K562 (cell line): Measurements from ENCODE around the gene CENPU. TPM values are rescaled to one million over a fixed set of nuclear protein-coding genes. Genes with fewer than 3 reads are reported as not detected.

ENCODE experiments used
- ATAC-seq: fragments of 200-7000 bp; cut with Tn5 transposase; 3 replicates; pipeline ENCODE4 v1.9.1; 2020; ENCODE audit warnings: moderate library complexity
- BruUV-seq: library from RNA; stranded (reverse); fragments of 400-500 nt; replicated peaks from 2 replicates; lab custom pipeline; 2021; lab: Mats Ljungman, UMichigan
- CTCF ChIA-PET: fragments of 300-600 bp; formaldehyde crosslinking; extraction: SDS; loops from one replicate; lab custom pipeline; 2021; ENCODE audit warnings: low intra/inter-chr PET ratio; lab: Yijun Ruan, JAX
- POLR2A ChIA-PET: fragments of 300-600, 350-650 bp; sonication (Branson Sonifier 250); formaldehyde crosslinking; extraction: SDS; loops from one replicate; lab custom pipeline; 2021; ENCODE audit warnings: antibody characterized with exemption, inconsistent platforms; lab: Yijun Ruan, JAX
- DNase-seq, 4 experiments: peaks; one replicate each; pipeline versions ENCODE4 v3.0.0 to v3.0.0-alpha.2; 2011 to 2018; ENCODE audit warnings: low spot score in 3 of 4, mixed read lengths in 3 of 4; ENCODE audit errors: extremely low read depth in 1 of 4
- FAIRE-seq: peaks from 2 replicates; lab custom pipeline; 2011; peaks lifted over from hg19 to GRCh38; lab: Jason Lieb, UNC
- H2AFZ ChIP-seq: 2 replicates; pipeline ENCODE4 v1.6.0; 2011; ENCODE audit warnings: low read depth, low read length, control low read depth, inconsistent platforms
- H3K27ac ChIP-seq: fragments of 200-600 bp; 3 replicates; pipeline ENCODE4 v1.8.0; 2011; ENCODE audit warnings: low read depth, mild to moderate bottlenecking, control low read depth, inconsistent platforms, low read length, moderate library complexity, mixed read lengths; ENCODE audit errors: extremely low read depth
- H3K27me3 ChIP-seq, 2 experiments: fragments of 300-600 bp in 1 of 2; 2 replicates in 1 of 2; 3 replicates in 1 of 2; pipeline versions ENCODE4 v1.6.0 to v1.8.0; 2011; ENCODE audit warnings: inconsistent platforms in 2 of 2, low read length in 2 of 2, mild to moderate bottlenecking in 1 of 2, mixed read lengths in 1 of 2, moderate library complexity in 1 of 2; ENCODE audit not compliant: control insufficient read depth in 2 of 2, insufficient read depth in 2 of 2
- H3K36me3 ChIP-seq: fragments of 300-600 bp; 3 replicates; pipeline ENCODE4 v1.8.0; 2011; ENCODE audit warnings: mild to moderate bottlenecking, low read length, inconsistent platforms; ENCODE audit not compliant: control insufficient read depth, insufficient read depth
- H3K4me1 ChIP-seq, 2 experiments: fragments of 200-600 bp in 1 of 2; replicated peaks in 1 of 2; 2 replicates in 1 of 2; 3 replicates in 1 of 2; pipeline versions ENCODE4 v1.5.1 to v1.8.0; 2011; ENCODE audit warnings: inconsistent platforms in 2 of 2, low read length in 2 of 2, mild to moderate bottlenecking in 1 of 2, mixed read lengths in 1 of 2, moderate library complexity in 1 of 2; ENCODE audit not compliant: control insufficient read depth in 2 of 2, insufficient read depth in 2 of 2
- H3K4me2 ChIP-seq: 2 replicates; pipeline ENCODE4 v1.6.1; 2011; ENCODE audit warnings: low read length, control low read depth, inconsistent platforms, mixed read lengths; ENCODE audit not compliant: insufficient read depth
- H3K4me3 ChIP-seq: fragments of 200-600 bp; sonication (generic), shearing (Covaris generic); 2 replicates; pipeline ENCODE4 v1.5.1; 2016; ENCODE audit warnings: control low read depth, inconsistent platforms
- H3K79me2 ChIP-seq: fragments of 200-600 bp; 3 replicates; pipeline ENCODE4 v1.8.0; 2011; ENCODE audit warnings: low read length, inconsistent platforms; ENCODE audit not compliant: control insufficient read depth, insufficient read depth
- H3K9ac ChIP-seq, 2 experiments: 2 replicates each; pipeline versions ENCODE4 v1.6.0 to v1.6.1; 2011; ENCODE audit warnings: low read depth in 2 of 2, low read length in 2 of 2, control low read depth in 1 of 2, inconsistent platforms in 1 of 2, mild to moderate bottlenecking in 1 of 2, mixed read lengths in 1 of 2; ENCODE audit not compliant: insufficient read depth in 1 of 2
- H3K9me1 ChIP-seq: one replicate; pipeline ENCODE4 v1.6.0; 2011; ENCODE audit warnings: inconsistent platforms, mild to moderate bottlenecking, low read length, moderate library complexity; ENCODE audit not compliant: control insufficient read depth, insufficient read depth
- H3K9me3 ChIP-seq: replicated peaks from 2 replicates; pipeline ENCODE4 v1.5.1; 2011; ENCODE audit warnings: low read depth, low read length, inconsistent platforms; ENCODE audit not compliant: control insufficient read depth, insufficient read depth
- H4K20me1 ChIP-seq: replicated peaks from 2 replicates; pipeline ENCODE4 v1.6.1; 2011; ENCODE audit warnings: low read length, inconsistent platforms, mixed read lengths; ENCODE audit not compliant: control insufficient read depth, insufficient read depth
- DLX4 ChIP-seq: fragments of 250-450 bp; sonication (Bioruptor Pico); IDR thresholded peaks from 2 replicates; pipeline ENCODE4 v1.6.1; 2021; ENCODE audit warnings: mild to moderate bottlenecking
- HDAC6 ChIP-seq: IDR thresholded peaks from 2 replicates; pipeline ENCODE4 v1.6.1; 2012; ENCODE audit warnings: low read depth, mild to moderate bottlenecking, control low read depth, inconsistent platforms, low read length, moderate library complexity
- HNRNPUL1 ChIP-seq: fragments of 200-400 bp; formaldehyde crosslinking; IDR thresholded peaks from 2 replicates; pipeline ENCODE4 v1.6.1; 2017; ENCODE audit warnings: low read length
- NR2C2 ChIP-seq, 2 experiments: fragments of 200-800 bp in 1 of 2; sonication (Bioruptor generic) in 1 of 2; sonication (generic) in 1 of 2; formaldehyde crosslinking in 1 of 2; IDR thresholded peaks; 2 replicates each; pipeline versions ENCODE4 v1.6.1 to v1.8.0; 2016 to 2022; ENCODE audit warnings: mild to moderate bottlenecking in 1 of 2, missing compliant biosample characterization in 1 of 2, missing genetic modification characterization in 1 of 2, missing genetic modification reagents in 1 of 2
- PHB ChIP-seq: fragments of 250-450 bp; sonication (Bioruptor Pico); IDR thresholded peaks from 2 replicates; pipeline ENCODE4 v1.5.0; 2021
- POLR3A ChIP-seq: IDR thresholded peaks from 2 replicates; pipeline ENCODE4 v1.6.1; 2011; ENCODE audit warnings: borderline replicate concordance, mild to moderate bottlenecking, moderate library complexity; ENCODE audit not compliant: insufficient read length, insufficient read depth; ENCODE audit errors: extremely low read depth
- RAD21 ChIP-seq, 2 experiments: fragments of 250-450 bp in 1 of 2; fragments of 450-650 bp in 1 of 2; sonication (Bioruptor Pico) in 1 of 2; formaldehyde crosslinking in 1 of 2; IDR thresholded peaks in 1 of 2; conservative IDR thresholded peaks in 1 of 2; 2 replicates each; pipeline versions ENCODE4 v1.4.0 to v1.8.0; 2020 to 2022; ENCODE audit warnings: mild to moderate bottlenecking in 2 of 2, moderate library complexity in 1 of 2
- REST ChIP-seq, 2 experiments: fragments of 450-650 bp; formaldehyde crosslinking in 1 of 2; IDR thresholded peaks; 2 replicates each; pipeline versions ENCODE4 v1.4.0 to v1.6.1; 2014 to 2020; ENCODE audit warnings: mild to moderate bottlenecking in 2 of 2, borderline replicate concordance in 1 of 2, low read depth in 1 of 2
- ZFP1 ChIP-seq: fragments of 450-650 bp; formaldehyde crosslinking; IDR thresholded peaks from 2 replicates; pipeline ENCODE4 v1.4.0; 2020; ENCODE audit warnings: mild to moderate bottlenecking, mixed read lengths
- ZNF134 ChIP-seq: fragments of 250-450 bp; sonication (Bioruptor Pico); conservative IDR thresholded peaks from 2 replicates; pipeline ENCODE4 v1.4.0; 2020
- ZNF311 ChIP-seq: fragments of 250-450 bp; sonication (Bioruptor Pico); IDR thresholded peaks from 2 replicates; pipeline ENCODE4 v1.4.0; 2020; ENCODE audit warnings: mild to moderate bottlenecking, moderate library complexity
- ZNF511 ChIP-seq: sonication (generic); formaldehyde crosslinking; IDR thresholded peaks from 2 replicates; pipeline ENCODE4 v1.8.0; 2022; ENCODE audit warnings: mild to moderate bottlenecking, missing genetic modification reagents
- WGBS: fragments of 100-300 bp; shearing (Covaris generic); methylation state at CpG from one replicate; pipeline ENCODE4 v1.1.6; 2016; ENCODE audit warnings: low coverage, mixed read lengths; ENCODE audit not compliant: insufficient coverage; ENCODE audit errors: missing lambda C conversion rate; 5-methylcytosine and 5-hydroxymethylcytosine counted together
- in situ Hi-C: fragments of 300-500 bp; cut with MboI; formaldehyde crosslinking; loops from 4 replicates; pipeline ENCODE4 v1.15.0; 2018; ENCODE audit warnings: inconsistent platforms, mixed read lengths
- intact Hi-C: fragments of 100-400 bp; cut with micrococcal nuclease; formaldehyde crosslinking; loops from 2 replicates; pipeline ENCODE4 v1.14.2; 2022
- polyA plus RNA-seq, 8 experiments: library from polyadenylated mRNA; depleted of rRNA in 4 of 8; stranded (reverse) in 5 of 8; unstranded in 3 of 8; fragments of >200 nt; fragmentation: Nextera tagmentation in 2 of 8; fragmentation: Illumina TruSeq in 1 of 8; extraction: Ambion mirVana in 2 of 8; extraction: Trizol in 1 of 8; gene quantifications; 2 replicates each; pipeline versions ENCODE4 v1.2.1 to v1.2.3, GENCODE V29; 2011 to 2014; ENCODE audit warnings: inconsistent platforms in 1 of 8, missing spikeins in 1 of 8
- total RNA-seq, 7 experiments: library from RNA; depleted of rRNA in 6 of 7; stranded (reverse); fragments of >200 nt in 6 of 7; fragmentation: Illumina TruSeq in 2 of 7; extraction: Trizol in 2 of 7; gene quantifications; 2 replicates each; pipeline versions ENCODE4 v1.2.1 to v1.2.3, GENCODE V29; 2011 to 2021; ENCODE audit warnings: low replicate concordance in 1 of 7

The CENPU gene
- total and polyA plus RNA-seq, 9 of the 15 experiments (the other 6 are each of a cell fraction or from before 2014, with no cell fraction given) = 39.4 to 98.7 (median 84.3) TPM

- H3K36me3 ChIP-seq = peaks cover 5% of the 10 kb centered on the region; the same call in 1 of the 3 replicates
- peaks cover 4 to 6% of the 10 kb centered on the region in 2 experiments; a peak in 4 of 5 replicates for H3K4me1 ChIP-seq
- H4K20me1 ChIP-seq = no peaks in the 10 kb centered on the region
- intact Hi-C loops = no loop called here
- H3K9me1 ChIP-seq = no peaks in the 10 kb centered on the region
- no peak overlapping the region for H3K4me3 ChIP-seq
- 72% methylated on average over 9 of the region's 9 CpGs for WGBS
- no peak for ATAC-seq
- no peaks in the 10 kb centered on the region for H3K27me3 ChIP-seq
- H3K79me2 ChIP-seq = no peaks in the 10 kb centered on the region
- no peak for DNase-seq
- in situ Hi-C loops = no loop called here
- no peaks in the 10 kb centered on the region for H3K9me3 ChIP-seq
- H3K27ac ChIP-seq = no peak overlapping the region
- ChIA-PET POLR2A (no interaction called here), CTCF (no interaction called here)
- FAIRE-seq = no peak
- H3K4me2 ChIP-seq = no peak overlapping the region
- no TSS peak for BruUV-seq
- no peak overlapping the region for H2AFZ ChIP-seq
- H3K9ac ChIP-seq = no peak overlapping the region
- TF ChIP-seq ZNF511 (CRISPR knock-in tag) (no peak), POLR3A (no peak), RAD21 (CRISPR knock-in tag; conservative IDR thresholded peaks at IDR 0.05 in 1 of 2, IDR thresholded peaks at IDR 0.05 in 1 of 2) (no peak), DLX4 (CRISPR knock-in tag) (no peak), REST (IDR thresholded peaks at IDR 0.05; ENCODE audit: borderline replicate concordance) (no peak), REST (CRISPR knock-in tag; IDR thresholded peaks at IDR 0.05; ENCODE audit: low read depth) (no peak), ZNF134 (CRISPR knock-in tag) (no peak), ZFP1 (CRISPR knock-in tag) (no peak), HNRNPUL1 (no peak), NR2C2 (CRISPR knock-in tag; IDR thresholded peaks at IDR 0.05) (no peak), NR2C2 (tag; IDR thresholded peaks at IDR 0.05) (no peak), ZNF311 (CRISPR knock-in tag) (no peak), PHB (no peak), HDAC6 (no peak)
Observed at GRCh38 chr4:184752496-184753275, 18.8 kb upstream of the CENPU start.
